OCI-LY7 (cell line): ENCODE measurements around the gene ZNF684. TPM values are rescaled to one million over a fixed set of nuclear protein-coding genes. Genes with fewer than 3 reads are reported as not detected.
"Not testable (repeated sequence)": the region's sequence is repeated elsewhere in the genome, so short reads cannot be mapped to it uniquely, and the experiment has no call there.

Experiments used
- Bru-seq: library from RNA; stranded (reverse); fragments of 400-500 nt; gene quantifications from one replicate; lab custom pipeline; 2021; lab: Mats Ljungman, UMichigan
- BruChase-seq, 2 experiments: library from RNA; stranded (reverse); fragments of 400-500 nt; gene quantifications; one replicate each; lab custom pipeline; 2021; lab: Mats Ljungman, UMichigan
- BruUV-seq: library from RNA; stranded (reverse); fragments of 400-500 nt; replicated peaks from 2 replicates; lab custom pipeline; 2021; lab: Mats Ljungman, UMichigan
- CTCF ChIA-PET: fragments of 300-600 bp; sonication (Branson Sonifier 250); formaldehyde crosslinking; loops from one replicate; lab custom pipeline; 2022; ENCODE audit warnings: antibody characterized with exemption; ENCODE audit not compliant: unreplicated experiment; lab: Charles Lee
- POLR2A ChIA-PET: fragments of 300-600 bp; sonication (Branson Sonifier 250); formaldehyde crosslinking; loops from one replicate; lab custom pipeline; 2022; ENCODE audit warnings: antibody characterized with exemption; lab: Charles Lee
- DNase-seq: peaks from one replicate; pipeline ENCODE4 v3.0.0-alpha.2; 2015; ENCODE audit warnings: low spot score
- H2AFZ ChIP-seq: fragments of 200-600 bp; sonication (generic), shearing (Covaris generic); 2 replicates; pipeline ENCODE4 v1.6.1; 2014; ENCODE audit warnings: mild to moderate bottlenecking, antibody characterized with exemption, low read length, moderate library complexity
- H3K27ac ChIP-seq: fragments of 200-600 bp; sonication (generic); 2 replicates; pipeline ENCODE4 v1.5.1; 2014; ENCODE audit warnings: mixed run types, low read depth, mild to moderate bottlenecking, moderate library complexity, low read length, inconsistent platforms; ENCODE audit not compliant: poor library complexity, severe bottlenecking
- H3K36me3 ChIP-seq: fragments of 200-600 bp; sonication (generic); 2 replicates; pipeline ENCODE4 v1.6.1; 2014; ENCODE audit warnings: mild to moderate bottlenecking, antibody characterized with exemption, low read length, moderate library complexity, mixed read lengths; ENCODE audit not compliant: insufficient read depth
- H3K4me1 ChIP-seq: fragments of 200-600 bp; sonication (generic); 2 replicates; pipeline ENCODE4 v1.5.1; 2014; ENCODE audit warnings: mild to moderate bottlenecking, low read length; ENCODE audit not compliant: insufficient read depth, poor library complexity, severe bottlenecking
- H3K4me2 ChIP-seq: fragments of 200-600 bp; sonication (generic); 2 replicates; pipeline ENCODE4 v1.6.1; 2014; ENCODE audit warnings: mild to moderate bottlenecking, low read length
- H3K4me3 ChIP-seq: fragments of 200-600 bp; sonication (generic); 2 replicates; pipeline ENCODE4 v1.5.1; 2014; ENCODE audit warnings: mild to moderate bottlenecking, low read depth, low read length; ENCODE audit not compliant: poor library complexity, severe bottlenecking
- H3K79me2 ChIP-seq: fragments of 200-600 bp; sonication (generic); 2 replicates; pipeline ENCODE4 v1.6.1; 2016; ENCODE audit warnings: low read depth, mild to moderate bottlenecking, low read length, moderate library complexity, mixed read lengths; ENCODE audit not compliant: insufficient read depth
- H3K9me2 ChIP-seq: fragments of 200-600 bp; sonication (generic); 2 replicates; pipeline ENCODE4 v1.6.1; 2016; ENCODE audit warnings: mild to moderate bottlenecking, low read length, mixed read lengths; ENCODE audit not compliant: insufficient read depth
- H3K9me3 ChIP-seq: fragments of 200-600 bp; sonication (generic); 2 replicates; pipeline ENCODE4 v1.6.1; 2014; ENCODE audit warnings: mild to moderate bottlenecking, mixed run types, low read length, mixed read lengths
- H4K20me1 ChIP-seq: fragments of 200-600 bp; sonication (generic); 2 replicates; pipeline ENCODE4 v1.6.1; 2014; ENCODE audit warnings: mild to moderate bottlenecking, antibody characterized with exemption, low read length, moderate library complexity, mixed read lengths; ENCODE audit not compliant: insufficient read depth
- EZH2phosphoT487 ChIP-seq: fragments of 200-600 bp; sonication (generic); IDR thresholded peaks from 2 replicates; pipeline ENCODE4 v1.6.1; 2018; ENCODE audit warnings: low read depth, borderline replicate concordance, mild to moderate bottlenecking, mixed run types, antibody characterized with exemption, low read length, moderate library complexity, mixed read lengths
- intact Hi-C: fragments of 100-400 bp; cut with micrococcal nuclease; formaldehyde crosslinking; loops from one replicate; pipeline ENCODE4 v1.10.0; 2022; ENCODE audit not compliant: unreplicated experiment
- long read RNA-seq: library from polyadenylated mRNA; stranded (forward); transcript quantifications from one replicate; pipeline ENCODE4 v2.0.0, GENCODE V29; 2022
- total RNA-seq, 2 experiments: library from RNA; depleted of rRNA in 1 of 2; stranded (reverse); fragments of >200 nt in 1 of 2; shearing (Covaris generic) in 1 of 2; gene quantifications; 2 replicates each; pipeline ENCODE4 v1.2.3, GENCODE V29; 2014 to 2022
- TF ChIP-seq, protein P1 (sequence below): fragments of 200-600 bp; sonication (generic); conservative IDR thresholded peaks from 2 replicates; pipeline ENCODE4 v1.5.1; 2014; ENCODE audit warnings: mild to moderate bottlenecking, antibody characterized with exemption, low read length, moderate library complexity, mixed read lengths

Gene ZNF684
- total RNA-seq (2014; rRNA removed; shearing (Covaris generic)) = 5.4 and 6.7 TPM in 2 replicates
- 8.8 and 9.3 TPM in 2 replicates for total RNA-seq (2022)
- percentile 66 among the genes with signal in this experiment for Bru-seq, nascent RNA
- percentile 64 among the genes with signal in this experiment for BruChase-seq, experiment 1, labeled RNA remaining after a 6-hour chase
- BruChase-seq, experiment 2, labeled RNA remaining after a 2-hour chase = percentile 64 among the genes with signal in this experiment
- long read RNA-seq, transcript ZNF684-203 (5 exons, 2,097 nt) = major isoform, 7 of 11 reads
- long read RNA-seq, partial matches to known transcripts = 2 of 11 reads
- long read RNA-seq, other reads (novel, unspliced or antisense) = 2 of 11 reads

DNA sequence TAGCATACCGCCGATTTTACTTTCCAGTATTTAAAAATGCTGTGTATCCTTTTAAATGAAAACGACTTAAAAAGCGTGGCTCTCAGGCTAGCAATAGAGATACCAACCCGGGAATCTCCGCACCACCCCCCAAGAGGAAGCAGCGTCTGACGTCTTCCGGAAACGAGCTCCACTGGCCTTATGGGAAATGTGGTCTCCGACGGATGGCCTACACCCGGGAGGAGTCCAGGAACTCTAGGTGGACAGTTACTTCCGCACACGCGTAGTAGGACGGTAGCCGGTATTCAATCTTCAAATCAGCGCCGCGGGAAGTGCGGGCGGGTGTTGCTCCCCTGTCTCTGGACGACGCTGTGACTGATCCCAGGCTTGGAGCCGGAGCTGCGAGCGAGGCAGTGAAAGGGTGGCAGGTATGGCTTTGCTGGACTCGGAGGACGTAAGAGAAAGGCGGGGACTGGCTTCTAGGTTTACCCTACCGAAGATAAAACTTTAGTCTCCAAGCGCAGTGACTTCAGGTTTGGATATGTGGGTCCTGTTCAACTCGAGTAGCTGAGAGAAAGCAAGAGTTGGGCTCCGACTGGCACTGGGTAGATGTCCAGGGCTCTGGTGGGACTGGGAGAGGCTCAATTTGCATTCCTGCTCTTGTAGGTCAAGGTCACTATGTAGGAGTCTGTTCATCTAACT is at the start of gene ZNF684:
Gene ZNF684, plus strand, starts transcription at position 257 of the 681 bp plus-strand sequence. CDS start 1,530 bp downstream, outside the sequence.
- DNase-seq = peak; percentile 95
- H2AFZ ChIP-seq = peak within 1 kb of the TSS; percentile 100
- H3K36me3 ChIP-seq = peaks cover 13% of the 10 kb centered on the region
- peak within 1 kb of the TSS; percentile 81 for H3K4me3 ChIP-seq
- CTCF ChIA-PET = interaction anchor here (0.5 to 1.2 kb wide), 3 partner anchors 10 to 394 kb away, joined by 3 to 4 read pairs (median 3); no protein-coding TSS in a partner anchor
- H4K20me1 ChIP-seq = no peaks in the 10 kb centered on the region
- H3K79me2 ChIP-seq = no peaks in the 10 kb centered on the region
- H3K9me3 ChIP-seq = no peaks in the 10 kb centered on the region
- H3K4me2 ChIP-seq = peak within 1 kb of the TSS; percentile 96
- intact Hi-C loops = loop anchor here (5.0 kb wide), 1 partner anchor 181 kb away; no protein-coding TSS in a partner anchor
- POLR2A ChIA-PET = interaction anchor here (0.6 to 1.9 kb wide), 17 partner anchors 9 to 545 kb away, joined by 3 to 9 read pairs (median 4); partner anchors contain the start of genes EXO5, NFYC and RIMS3
- peaks cover 15% of the 10 kb centered on the region for H3K4me1 ChIP-seq
- no peak for TF ChIP-seq EZH2phosphoT487
- TF ChIP-seq, protein P1, sequence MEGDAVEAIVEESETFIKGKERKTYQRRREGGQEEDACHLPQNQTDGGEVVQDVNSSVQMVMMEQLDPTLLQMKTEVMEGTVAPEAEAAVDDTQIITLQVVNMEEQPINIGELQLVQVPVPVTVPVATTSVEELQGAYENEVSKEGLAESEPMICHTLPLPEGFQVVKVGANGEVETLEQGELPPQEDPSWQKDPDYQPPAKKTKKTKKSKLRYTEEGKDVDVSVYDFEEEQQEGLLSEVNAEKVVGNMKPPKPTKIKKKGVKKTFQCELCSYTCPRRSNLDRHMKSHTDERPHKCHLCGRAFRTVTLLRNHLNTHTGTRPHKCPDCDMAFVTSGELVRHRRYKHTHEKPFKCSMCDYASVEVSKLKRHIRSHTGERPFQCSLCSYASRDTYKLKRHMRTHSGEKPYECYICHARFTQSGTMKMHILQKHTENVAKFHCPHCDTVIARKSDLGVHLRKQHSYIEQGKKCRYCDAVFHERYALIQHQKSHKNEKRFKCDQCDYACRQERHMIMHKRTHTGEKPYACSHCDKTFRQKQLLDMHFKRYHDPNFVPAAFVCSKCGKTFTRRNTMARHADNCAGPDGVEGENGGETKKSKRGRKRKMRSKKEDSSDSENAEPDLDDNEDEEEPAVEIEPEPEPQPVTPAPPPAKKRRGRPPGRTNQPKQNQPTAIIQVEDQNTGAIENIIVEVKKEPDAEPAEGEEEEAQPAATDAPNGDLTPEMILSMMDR = no peak
- BruUV-seq = TSS peak; percentile 65
- peak within 1 kb of the TSS; percentile 16 for H3K27ac ChIP-seq
- no peaks in the 10 kb centered on the region for H3K9me2 ChIP-seq

DNA sequence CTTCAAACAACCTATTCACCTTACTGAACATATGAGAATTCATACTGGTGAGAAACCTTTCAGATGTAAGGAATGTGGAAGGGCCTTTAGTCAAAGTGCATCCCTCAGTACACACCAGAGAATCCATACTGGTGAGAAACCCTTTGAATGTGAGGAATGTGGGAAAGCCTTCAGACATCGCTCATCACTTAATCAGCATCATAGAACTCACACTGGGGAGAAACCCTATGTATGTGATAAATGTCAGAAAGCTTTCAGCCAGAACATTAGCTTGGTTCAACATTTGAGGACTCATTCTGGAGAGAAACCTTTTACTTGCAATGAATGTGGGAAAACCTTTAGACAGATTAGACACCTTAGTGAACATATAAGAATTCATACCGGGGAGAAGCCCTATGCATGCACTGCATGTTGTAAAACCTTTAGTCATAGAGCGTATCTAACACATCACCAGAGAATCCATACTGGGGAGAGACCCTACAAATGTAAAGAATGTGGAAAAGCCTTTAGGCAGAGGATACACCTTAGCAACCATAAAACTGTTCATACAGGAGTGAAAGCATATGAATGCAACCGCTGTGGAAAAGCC is 36.0 kb upstream of the ZNF684 start:
- TSS peak; percentile 64 for BruUV-seq
- POLR2A ChIA-PET = no interaction called here
- no peaks in the 10 kb centered on the region for H3K4me1 ChIP-seq
- no peaks in the 10 kb centered on the region for H4K20me1 ChIP-seq
- no peak overlapping the region for H3K4me3 ChIP-seq
- no peak overlapping the region for H3K4me2 ChIP-seq
- peaks cover 41% of the 10 kb centered on the region for H3K9me3 ChIP-seq
- peaks cover 50% of the 10 kb centered on the region for H3K36me3 ChIP-seq
- no peaks in the 10 kb centered on the region for H3K79me2 ChIP-seq
- CTCF ChIA-PET = no interaction called here
- no peaks in the 10 kb centered on the region for H3K9me2 ChIP-seq
- intact Hi-C loops = no loop called here
- DNase-seq = no peak
- TF ChIP-seq, protein P1 = no peak
- TF ChIP-seq EZH2phosphoT487 = no peak
- H2AFZ ChIP-seq = no peak overlapping the region
- H3K27ac ChIP-seq = no peak overlapping the region

DNA sequence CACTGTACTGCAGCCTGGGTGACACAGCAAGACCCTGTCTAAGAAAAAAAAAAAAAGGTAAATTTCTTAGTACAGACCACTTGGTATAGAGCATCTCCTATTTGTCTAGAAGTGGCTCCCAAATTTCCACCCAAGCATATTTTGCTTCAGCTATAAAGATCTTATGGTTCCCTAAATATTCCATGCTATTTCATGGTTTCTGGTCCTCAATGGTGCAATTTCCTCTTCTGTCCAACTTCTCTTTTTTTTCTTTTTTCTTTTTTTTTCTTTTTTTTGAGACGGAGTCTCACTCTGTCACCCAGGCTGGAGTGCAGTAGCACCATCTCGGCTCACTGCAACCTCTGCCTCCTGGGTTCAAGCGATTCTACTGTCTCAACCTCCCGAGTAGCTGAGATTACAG is 28.8 kb upstream of the ZNF684 start:
- H3K4me2 ChIP-seq, H3K9me2 ChIP-seq, H3K79me2 ChIP-seq, H2AFZ ChIP-seq, H4K20me1 ChIP-seq, H3K27ac ChIP-seq, intact Hi-C loops, H3K36me3 ChIP-seq, CTCF ChIA-PET, H3K4me1 ChIP-seq, H3K4me3 ChIP-seq, DNase-seq, BruUV-seq: not testable (repeated sequence)
- H3K9me3 ChIP-seq = peaks cover 21% of the 10 kb centered on the region; the same call in 1 of the 2 replicates
- POLR2A ChIA-PET = interaction anchor here (0.6 kb wide), 1 partner anchor 63 kb away, joined by 3 read pairs; no protein-coding TSS in a partner anchor
